ENCODE measurements around the gene ANTKMT. TPM values are rescaled to one million over a fixed set of nuclear protein-coding genes. Genes with fewer than 3 reads are reported as not detected.
A peak's percentile ranks its signal among the peaks of the same experiment; 100 is the strongest.

ANTKMT gene
- total RNA-seq, 3 donors from 2014 or later = 29.9 to 35.7 (median 30.4) TPM

DNA sequence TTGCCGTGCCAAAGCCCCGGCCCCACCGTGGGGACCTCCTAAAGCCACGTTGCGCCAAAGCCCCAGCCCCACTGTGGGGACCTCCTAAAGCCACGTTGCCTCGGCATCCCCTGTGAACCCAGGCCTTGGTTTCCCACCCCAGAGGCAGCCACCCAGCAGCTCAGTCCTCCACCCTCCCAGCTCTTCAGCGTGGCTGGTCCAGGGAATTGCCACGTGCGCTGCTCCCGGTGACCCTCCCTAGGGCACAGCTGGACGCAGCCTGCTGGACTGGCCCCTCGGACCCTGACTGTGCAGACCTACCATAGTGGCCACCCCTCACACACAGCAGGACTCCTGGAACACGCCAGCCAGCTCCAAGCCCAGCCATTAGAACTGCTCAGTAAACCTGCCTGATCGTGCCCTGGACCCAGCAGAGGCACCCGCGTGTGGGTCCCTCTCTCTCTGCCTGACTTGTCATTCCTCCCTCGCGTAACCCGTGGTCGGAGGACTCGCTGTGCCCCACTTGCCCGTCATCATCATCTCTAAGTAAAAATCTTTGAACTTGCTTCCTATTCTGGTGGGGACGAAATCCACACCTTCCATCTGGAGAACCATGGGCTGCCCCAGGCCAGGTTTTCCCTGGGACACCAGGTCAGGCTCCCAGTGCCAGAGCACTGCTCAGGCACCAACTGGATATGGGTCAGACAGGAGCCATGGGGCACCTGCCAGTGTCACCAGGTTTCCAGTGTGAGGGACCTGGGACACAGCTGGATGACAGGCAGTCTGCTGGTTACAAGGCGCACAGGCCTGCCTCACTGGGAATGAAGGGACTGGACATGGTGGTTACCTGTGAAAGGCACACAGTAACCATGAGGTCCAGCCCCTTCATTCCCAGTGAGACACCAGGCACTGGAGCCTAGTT lies 14.3 kb downstream of the ANTKMT start:
- DNase-seq (ENCODE audit: low spot score in 2 of 2) = no peak
- Histone ChIP-seq H3K4me3 (no peak overlapping the region), H3K27me3 (no peaks in the 10 kb centered on the region), H3K4me1 (peaks cover 0 to 7% of the 10 kb centered on the region in 2 donors), H3K27ac (no peak overlapping the region), H3K9me3 (no peaks in the 10 kb centered on the region), H3K36me3 (no peaks in the 10 kb centered on the region)
- intact Hi-C loops (cut with DNase I; ENCODE audit: low total_unique reads) = no loop called here
- TF ChIP-seq, protein P1, sequence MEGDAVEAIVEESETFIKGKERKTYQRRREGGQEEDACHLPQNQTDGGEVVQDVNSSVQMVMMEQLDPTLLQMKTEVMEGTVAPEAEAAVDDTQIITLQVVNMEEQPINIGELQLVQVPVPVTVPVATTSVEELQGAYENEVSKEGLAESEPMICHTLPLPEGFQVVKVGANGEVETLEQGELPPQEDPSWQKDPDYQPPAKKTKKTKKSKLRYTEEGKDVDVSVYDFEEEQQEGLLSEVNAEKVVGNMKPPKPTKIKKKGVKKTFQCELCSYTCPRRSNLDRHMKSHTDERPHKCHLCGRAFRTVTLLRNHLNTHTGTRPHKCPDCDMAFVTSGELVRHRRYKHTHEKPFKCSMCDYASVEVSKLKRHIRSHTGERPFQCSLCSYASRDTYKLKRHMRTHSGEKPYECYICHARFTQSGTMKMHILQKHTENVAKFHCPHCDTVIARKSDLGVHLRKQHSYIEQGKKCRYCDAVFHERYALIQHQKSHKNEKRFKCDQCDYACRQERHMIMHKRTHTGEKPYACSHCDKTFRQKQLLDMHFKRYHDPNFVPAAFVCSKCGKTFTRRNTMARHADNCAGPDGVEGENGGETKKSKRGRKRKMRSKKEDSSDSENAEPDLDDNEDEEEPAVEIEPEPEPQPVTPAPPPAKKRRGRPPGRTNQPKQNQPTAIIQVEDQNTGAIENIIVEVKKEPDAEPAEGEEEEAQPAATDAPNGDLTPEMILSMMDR (IDR thresholded peaks at IDR 0.05) = no peak
- TF ChIP-seq POLR2A (IDR thresholded peaks at IDR 0.05) = no peak
- TF ChIP-seq POLR2AphosphoS5 (IDR thresholded peaks at IDR 0.05) = no peak

DNA sequence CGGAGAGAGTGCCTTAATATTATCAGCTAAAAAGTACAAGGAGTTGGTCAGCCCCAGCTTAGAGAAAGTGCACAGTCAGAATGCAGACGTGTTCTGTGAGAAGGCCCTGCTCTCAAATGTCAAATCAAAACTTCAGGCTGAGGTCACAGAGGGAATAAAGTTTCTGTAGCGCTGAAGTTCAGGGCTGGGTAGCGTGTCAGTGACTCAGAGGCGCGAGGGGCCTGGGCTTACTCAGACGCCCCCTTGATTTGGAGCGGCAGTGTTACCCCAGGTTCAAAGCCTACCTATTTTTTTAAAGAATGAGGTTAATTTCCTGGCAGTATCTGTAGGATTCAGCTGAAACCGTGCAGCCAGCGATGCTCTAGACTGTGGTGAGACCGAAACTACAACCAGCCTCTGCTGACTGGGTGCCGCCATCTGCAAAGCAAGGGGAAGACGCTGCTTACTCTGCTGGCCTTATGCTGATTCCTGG lies 15.1 kb downstream of the ANTKMT start:
- Histone ChIP-seq H3K9me3 (no peaks in the 10 kb centered on the region), H3K4me3 (no peak overlapping the region), H3K4me1 (peaks cover 0 to 7% of the 10 kb centered on the region in 2 donors), H3K27ac (no peak overlapping the region), H3K36me3 (no peaks in the 10 kb centered on the region), H3K27me3 (no peaks in the 10 kb centered on the region)
- no peak for DNase-seq (ENCODE audit: low spot score in 2 of 2)
- TF ChIP-seq POLR2AphosphoS5 (IDR thresholded peaks at IDR 0.05) = no peak
- TF ChIP-seq POLR2A (IDR thresholded peaks at IDR 0.05) = no peak
- TF ChIP-seq, protein P1 (IDR thresholded peaks at IDR 0.05) = no peak
- intact Hi-C loops (cut with DNase I; ENCODE audit: low total_unique reads) = no loop called here

DNA sequence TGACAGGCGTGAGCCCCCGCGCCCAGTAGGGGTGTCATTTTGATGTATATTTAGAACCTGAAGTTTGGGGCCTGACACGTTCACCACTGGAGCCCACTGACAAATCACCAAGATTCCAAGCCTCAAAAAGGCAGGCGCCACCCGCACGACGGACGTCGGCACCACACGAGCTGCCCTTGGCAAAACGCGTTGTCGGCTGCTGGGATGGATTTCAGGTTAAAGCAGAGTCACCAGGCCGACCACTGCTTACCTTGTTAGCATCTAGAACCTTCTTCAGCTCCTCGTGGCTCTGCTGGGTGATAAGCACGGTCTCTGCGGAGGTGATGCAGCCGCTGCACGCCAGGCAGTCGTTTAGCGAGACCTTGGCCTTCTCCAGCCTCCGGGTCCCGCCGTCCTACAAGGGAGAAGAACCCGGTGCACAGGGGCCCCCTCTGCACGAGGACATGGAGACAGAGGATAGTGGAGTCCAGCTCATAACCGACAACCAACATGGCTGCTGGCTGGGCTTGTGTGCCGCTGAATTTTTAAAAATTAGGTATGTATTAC lies 16.1 kb downstream of the ANTKMT start:
- DNase-seq (ENCODE audit: low spot score in 2 of 2) = no peak
- intact Hi-C loops (cut with DNase I; ENCODE audit: low total_unique reads) = no loop called here
- Histone ChIP-seq H3K36me3 (no peaks in the 10 kb centered on the region), H3K27ac (no peak overlapping the region), H3K4me1 (peaks cover 0 to 7% of the 10 kb centered on the region in 2 donors), H3K4me3 (no peak overlapping the region), H3K9me3 (no peaks in the 10 kb centered on the region), H3K27me3 (no peaks in the 10 kb centered on the region)
- TF ChIP-seq POLR2AphosphoS5 (IDR thresholded peaks at IDR 0.05) (no peak), POLR2A (IDR thresholded peaks at IDR 0.05) (no peak)
- TF ChIP-seq, protein P1 (IDR thresholded peaks at IDR 0.05) = no peak

DNA sequence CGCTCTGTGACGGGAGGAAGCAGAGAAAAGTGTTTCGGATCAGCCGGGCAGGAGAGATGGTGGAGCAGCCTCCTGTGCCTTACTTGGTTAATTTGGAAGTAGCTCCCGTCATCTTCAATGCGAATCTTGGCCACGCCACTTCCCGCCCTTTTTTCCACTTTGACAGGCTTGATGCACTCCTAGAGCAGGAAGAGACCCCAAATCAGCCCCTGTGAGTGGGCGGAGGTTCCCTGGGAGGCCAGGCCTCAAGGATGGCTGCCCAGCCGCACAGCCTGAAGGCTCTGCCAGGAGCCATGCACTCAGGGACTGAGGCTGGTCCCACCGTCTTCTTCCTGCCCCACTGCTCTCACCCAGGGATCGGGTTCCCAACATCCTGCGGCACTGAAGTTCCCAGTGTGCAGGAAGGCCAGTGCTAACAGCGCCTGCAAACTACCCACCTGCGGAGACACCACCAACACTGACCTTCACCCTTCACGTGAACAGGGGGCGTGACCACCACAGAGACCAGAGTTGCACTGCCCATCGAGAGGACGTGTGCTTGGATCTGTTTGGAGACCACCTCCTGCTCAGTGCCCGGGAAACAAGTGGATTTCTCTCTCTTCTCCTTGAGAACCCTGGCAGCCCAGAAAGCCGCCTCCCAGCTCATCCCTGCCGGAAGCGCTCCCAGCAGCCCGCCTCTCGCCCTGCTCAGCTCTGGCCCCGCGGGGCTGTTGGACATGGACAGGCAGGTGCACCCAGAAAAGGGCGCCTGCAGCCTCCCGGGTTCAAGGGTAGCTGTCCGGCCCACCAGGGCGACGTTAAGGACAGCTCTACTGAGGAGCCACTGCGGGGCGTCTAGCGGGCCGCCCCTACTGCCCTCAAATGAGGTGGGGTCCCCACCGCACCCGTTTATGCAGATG lies 18.9 kb downstream of the ANTKMT start:
- TF ChIP-seq, protein P1 (IDR thresholded peaks at IDR 0.05) = no peak
- TF ChIP-seq POLR2A (IDR thresholded peaks at IDR 0.05) (no peak), POLR2AphosphoS5 (IDR thresholded peaks at IDR 0.05) (no peak)
- peaks cover 0 to 7% of the 10 kb centered on the region in 2 donors for H3K4me1 ChIP-seq
- peak overlapping the region in 1 of 2 donors; percentile 85 for H3K27ac ChIP-seq
- no peaks in the 10 kb centered on the region for H3K36me3 ChIP-seq
- peak overlapping the region; percentile 66 to 92 (median 83) for H3K4me3 ChIP-seq
- intact Hi-C loops (cut with DNase I; ENCODE audit: low total_unique reads) = no loop called here
- DNase-seq (ENCODE audit: low spot score in 2 of 2) = no peak
- H3K27me3 ChIP-seq = no peaks in the 10 kb centered on the region
- no peaks in the 10 kb centered on the region for H3K9me3 ChIP-seq

Data from breast epithelium (tissue), 4 donors.